ENCODE measurements around the gene HMX1.

HMX1 gene

GRCh38 chr4:8837181-8837841, 34.3 kb downstream of the HMX1 start:
- Histone ChIP-seq H3K27ac (no peak overlapping the region), H3K4me3 (ENCODE audit: low read depth, low read length) (no peak overlapping the region), H3K36me3 (replicated peaks) (no peaks in the 10 kb centered on the region), H3K27me3 (replicated peaks) (no peaks in the 10 kb centered on the region)
- DNase-seq: no peak
- in situ Hi-C loops (cut with HindIII; ENCODE audit: low pct_ligation_motif_present, low sequenced_read_pairs): no loop called here
- TF ChIP-seq CTCF (IDR thresholded peaks at IDR 0.05; ENCODE audit: low read depth, low read length, missing control alignments): no peak

DNA sequence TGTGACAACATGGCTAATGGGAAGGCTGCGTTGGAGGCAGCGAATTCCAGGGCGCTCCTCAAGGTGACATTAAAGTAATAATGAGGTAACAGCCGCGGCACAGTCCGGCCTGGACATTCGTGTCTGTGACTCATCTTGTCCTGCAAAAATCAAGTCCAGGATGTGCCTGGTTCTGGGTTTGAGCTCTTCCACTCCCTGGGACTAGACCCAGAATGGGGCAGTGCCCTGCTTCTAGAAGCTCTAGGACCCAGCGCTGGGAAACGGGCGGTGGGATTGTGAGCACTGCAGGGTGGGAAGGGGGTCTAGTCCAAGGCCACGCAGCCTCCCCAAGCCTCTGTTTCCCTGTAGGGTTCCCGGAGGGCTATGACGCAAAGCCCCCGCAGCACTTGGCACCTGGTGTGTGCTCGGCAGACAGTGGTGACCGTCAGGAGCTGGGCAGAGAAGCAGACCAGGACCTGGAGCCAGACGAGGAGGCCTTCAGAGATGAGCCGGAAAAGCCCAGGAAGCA, 34.9 kb downstream of the HMX1 start:
- no peak for TF ChIP-seq CTCF (IDR thresholded peaks at IDR 0.05; ENCODE audit: low read depth, low read length, missing control alignments)
- Histone ChIP-seq H3K27me3 (replicated peaks) (no peaks in the 10 kb centered on the region), H3K36me3 (replicated peaks) (no peaks in the 10 kb centered on the region), H3K27ac (no peak overlapping the region), H3K4me3 (ENCODE audit: low read depth, low read length) (no peak overlapping the region)
- DNase-seq: no peak
- in situ Hi-C loops (cut with HindIII; ENCODE audit: low pct_ligation_motif_present, low sequenced_read_pairs): no loop called here

- Histone ChIP-seq H3K27ac (no peak overlapping the region), H3K36me3 (replicated peaks) (no peaks in the 10 kb centered on the region), H3K4me3 (ENCODE audit: low read depth, low read length) (no peak overlapping the region), H3K27me3 (replicated peaks) (no peaks in the 10 kb centered on the region)
- no peak for DNase-seq
- TF ChIP-seq CTCF (IDR thresholded peaks at IDR 0.05; ENCODE audit: low read depth, low read length, missing control alignments): no peak
- in situ Hi-C loops (cut with HindIII; ENCODE audit: low pct_ligation_motif_present, low sequenced_read_pairs): no loop called here
Observed at GRCh38 chr4:8835521-8836365, 35.9 kb downstream of the HMX1 start.

- TF ChIP-seq CTCF (IDR thresholded peaks at IDR 0.05; ENCODE audit: low read depth, low read length, missing control alignments): no peak
- in situ Hi-C loops (cut with HindIII; ENCODE audit: low pct_ligation_motif_present, low sequenced_read_pairs): no loop called here
- no peaks in the 10 kb centered on the region for H3K27me3 ChIP-seq (replicated peaks)
- H3K4me3 ChIP-seq (ENCODE audit: low read depth, low read length): no peak overlapping the region
- no peaks in the 10 kb centered on the region for H3K36me3 ChIP-seq (replicated peaks)
- DNase-seq: no peak
- no peak overlapping the region for H3K27ac ChIP-seq
Observed at GRCh38 chr4:8834681-8835220, 36.9 kb downstream of the HMX1 start.

GRCh38 chr4:8832113-8832915, 39.3 kb downstream of the HMX1 start:
- no peak for DNase-seq
- in situ Hi-C loops (cut with HindIII; ENCODE audit: low pct_ligation_motif_present, low sequenced_read_pairs): no loop called here
- Histone ChIP-seq H3K27ac (no peak overlapping the region), H3K27me3 (replicated peaks) (no peaks in the 10 kb centered on the region), H3K36me3 (replicated peaks) (no peaks in the 10 kb centered on the region), H3K4me3 (ENCODE audit: low read depth, low read length) (no peak overlapping the region)
- TF ChIP-seq CTCF (IDR thresholded peaks at IDR 0.05; ENCODE audit: low read depth, low read length, missing control alignments): no peak

All from brain microvascular endothelial cell (primary cell).